GM12878 (cell line): ENCODE measurements around the gene PRKCD.

Experiments used
- CTCF ChIP-seq, 3 experiments: IDR thresholded peaks in 2 of 3; conservative IDR thresholded peaks in 1 of 3; 2 replicates each; pipeline ENCODE4 v1.5.1; 2011; ENCODE audit warnings: low read depth in 3 of 3, low read length in 3 of 3, mild to moderate bottlenecking in 3 of 3, control low read depth in 2 of 3, moderate library complexity in 2 of 3, inconsistent platforms in 1 of 3, mixed read lengths in 1 of 3; ENCODE audit not compliant: control insufficient read depth in 2 of 3, insufficient read depth in 1 of 3; ENCODE audit errors: extremely low read depth in 1 of 3
- ELK1 ChIP-seq: IDR thresholded peaks from 2 replicates; pipeline ENCODE4 v1.6.1; 2012; ENCODE audit warnings: low read depth, low read length, improper control_type of control experiment
- STAT3 ChIP-seq: IDR thresholded peaks from 2 replicates; pipeline ENCODE4 v1.6.1; 2011; ENCODE audit warnings: low read depth, low read length, improper control_type of control experiment
- TCF7 ChIP-seq: IDR thresholded peaks from 2 replicates; pipeline ENCODE4 v1.6.1; 2014; ENCODE audit warnings: antibody characterized with exemption, borderline replicate concordance

GRCh38 chr3:53194210-53195065 is 33.4 kb downstream of the PRKCD start:
- TF ChIP-seq TCF7 (no peak), CTCF (IDR thresholded peaks at IDR 0.05 in 2 of 3, conservative IDR thresholded peaks at IDR 0.05 in 1 of 3; ENCODE audit: control insufficient read depth in 2 of 3, extremely low read depth in 1 of 3, insufficient read depth in 1 of 3, low read depth in 3 of 3, low read length in 3 of 3) (no peak), ELK1 (no peak), STAT3 (no peak)
